ENCODE measurements around the gene CFAP54. TPM values are rescaled to one million over a fixed set of nuclear protein-coding genes. Genes with fewer than 3 reads are reported as not detected.

Gene CFAP54
- polyA plus RNA-seq, 2 of the 4 experiments (the other 2 are of a cell fraction), result 0.70 to 1.2 TPM

GRCh38 chr12:96807741-96808140 is 318.4 kb downstream of the CFAP54 start:
- Histone ChIP-seq H3K4me1 (peaks cover 18% of the 10 kb centered on the region), H3K9me3 (0 out of 3 replicates have a peak, but pooled peaks cover 6% of the 10 kb centered on the region), H3K4me3 (no peak overlapping the region), H3K27ac (no peak overlapping the region), H3K4me2 (no peak overlapping the region)
- CTCF ChIA-PET, result no interaction called here
- POLR2A ChIA-PET, result no interaction called here
- DNase-seq (ENCODE audit: low read depth in 1 of 2, low spot score in 1 of 2) (peak in 1 of 2 experiments; percentile 49), ATAC-seq (peak in 1 of 2 experiments; percentile 45; a peak in 2 of 6 replicates), FAIRE-seq (peak; percentile 61)
- 0% methylated on average over 1 of the region's 1 CpG for WGBS (ENCODE audit: missing lambda C conversion rate)
- no peak for TF ChIP-seq EHF (CRISPR knock-in tag; IDR thresholded peaks at IDR 0.05)
- no peak for TF ChIP-seq ELK1 (IDR thresholded peaks at IDR 0.05; ENCODE audit: low read depth, low read length)
- no peak for TF ChIP-seq RARB (CRISPR knock-in tag; IDR thresholded peaks at IDR 0.05)
- no peak for TF ChIP-seq ZSCAN20 (CRISPR knock-in tag; IDR thresholded peaks at IDR 0.05)

DNA sequence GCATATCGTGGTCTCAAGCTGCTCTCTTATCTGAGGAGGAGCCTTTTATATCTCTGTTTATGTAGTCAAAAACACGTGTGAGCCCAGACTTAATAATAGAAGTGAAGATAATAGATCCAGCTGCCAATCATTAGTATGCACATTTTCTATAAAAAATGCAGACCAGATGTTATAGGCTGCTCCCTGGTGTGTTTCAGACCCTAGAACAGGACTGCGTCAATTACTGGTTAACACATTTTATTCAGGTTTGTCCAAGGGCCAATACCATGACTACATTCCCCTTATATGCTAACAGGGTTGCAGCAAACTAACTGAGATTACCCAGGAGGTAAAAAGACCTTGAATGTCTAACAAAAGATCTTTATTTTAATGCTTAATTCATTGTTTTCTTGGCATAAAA is 319.2 kb downstream of the CFAP54 start:
- POLR2A ChIA-PET, result no interaction called here

GRCh38 chr12:96809522-96809921 is 320.1 kb downstream of the CFAP54 start:
- Histone ChIP-seq H3K4me2 (no peak overlapping the region), H3K27ac (peak overlapping the region in 1 of 2 experiments; percentile 60; a peak in 2 of 6 replicates), H3K4me1 (peaks cover 18% of the 10 kb centered on the region), H3K4me3 (no peak overlapping the region), H3K9me3 (no peaks in the 10 kb centered on the region)
- TF ChIP-seq CHD2 (IDR thresholded peaks at IDR 0.05; ENCODE audit: low read length, partially characterized antibody) (no peak), NFE2L2 (conservative IDR thresholded peaks at IDR 0.05; ENCODE audit: low read length) (no peak), USF2 (IDR thresholded peaks at IDR 0.05) (no peak), NPAS2 (CRISPR knock-in tag; IDR thresholded peaks at IDR 0.05; ENCODE audit: borderline replicate concordance) (no peak), GATA3 (IDR thresholded peaks at IDR 0.05; ENCODE audit: borderline replicate concordance) (no peak), JUN (IDR thresholded peaks at IDR 0.05) (no peak), EHF (CRISPR knock-in tag; IDR thresholded peaks at IDR 0.05) (no peak), JUNB (IDR thresholded peaks at IDR 0.05) (no peak), FOSL2 (IDR thresholded peaks at IDR 0.05) (no peak), FOSL2 (CRISPR knock-in tag; IDR thresholded peaks at IDR 0.05) (no peak), RFX5 (IDR thresholded peaks at IDR 0.05) (no peak), ELK1 (IDR thresholded peaks at IDR 0.05; ENCODE audit: low read depth, low read length) (no peak), KDM1A (IDR thresholded peaks at IDR 0.05; ENCODE audit: low read depth) (no peak), REST (IDR thresholded peaks at IDR 0.05) (no peak), POLR2A (IDR thresholded peaks at IDR 0.05; ENCODE audit: low read length) (no peak), TFCP2L1 (CRISPR knock-in tag; IDR thresholded peaks at IDR 0.05) (no peak), RNF2 (IDR thresholded peaks at IDR 0.05; ENCODE audit: borderline replicate concordance, low read depth) (no peak), MYC (IDR thresholded peaks at IDR 0.05; ENCODE audit: borderline replicate concordance, low read length) (no peak), EHMT2 (IDR thresholded peaks at IDR 0.05; ENCODE audit: low read depth) (no peak)
- ATAC-seq, result no peak
- POLR2A ChIA-PET, result no interaction called here
- DNase-seq (ENCODE audit: low read depth in 1 of 2, low spot score in 1 of 2), result no peak
- CTCF ChIA-PET, result no interaction called here
- FAIRE-seq, result peak; percentile 46

More for the DNA sequence above, 319.2 kb downstream of the CFAP54 start:
- WGBS (ENCODE audit: missing lambda C conversion rate), result 50% methylated on average over 3 of the region's 3 CpGs
- TF ChIP-seq SMC3 (IDR thresholded peaks at IDR 0.05) (no peak), USF2 (IDR thresholded peaks at IDR 0.05) (no peak), EP300 (IDR thresholded peaks at IDR 0.05) (no peak), MYC (IDR thresholded peaks at IDR 0.05; ENCODE audit: borderline replicate concordance, low read length) (no peak), TP53 (CRISPR knock-in tag; IDR thresholded peaks at IDR 0.05) (no peak), ATOH8 (CRISPR knock-in tag; IDR thresholded peaks at IDR 0.05; ENCODE audit: low read depth) (no peak), ZSCAN20 (CRISPR knock-in tag; IDR thresholded peaks at IDR 0.05) (no peak), KDM5A (IDR thresholded peaks at IDR 0.05) (no peak)
- FAIRE-seq (no peak), ATAC-seq (no peak), DNase-seq (ENCODE audit: low read depth in 1 of 2, low spot score in 1 of 2) (no peak)
- CTCF ChIA-PET, result no interaction called here
- Histone ChIP-seq H3K27ac (no peak overlapping the region), H3K4me1 (peaks cover 18% of the 10 kb centered on the region), H3K4me3 (no peak overlapping the region), H3K9me3 (0 out of 3 replicates have a peak, but pooled peaks cover under 1% of the 10 kb centered on the region), H3K4me2 (no peak overlapping the region)
